Activated T-cell treated with anti-CD3 and anti-CD28 coated beads for 24 hours (primary cell): ENCODE results near the gene ADGRF3.
"Not testable (repeated sequence)": the region's sequence is repeated elsewhere in the genome, so short reads cannot be mapped to it uniquely, and the experiment has no call there.

Experiments used
- DNase-seq: peaks from one replicate; pipeline ENCODE4 v3.0.0-alpha.2; 2020; ENCODE audit warnings: low read depth

ADGRF3 gene

DNA sequence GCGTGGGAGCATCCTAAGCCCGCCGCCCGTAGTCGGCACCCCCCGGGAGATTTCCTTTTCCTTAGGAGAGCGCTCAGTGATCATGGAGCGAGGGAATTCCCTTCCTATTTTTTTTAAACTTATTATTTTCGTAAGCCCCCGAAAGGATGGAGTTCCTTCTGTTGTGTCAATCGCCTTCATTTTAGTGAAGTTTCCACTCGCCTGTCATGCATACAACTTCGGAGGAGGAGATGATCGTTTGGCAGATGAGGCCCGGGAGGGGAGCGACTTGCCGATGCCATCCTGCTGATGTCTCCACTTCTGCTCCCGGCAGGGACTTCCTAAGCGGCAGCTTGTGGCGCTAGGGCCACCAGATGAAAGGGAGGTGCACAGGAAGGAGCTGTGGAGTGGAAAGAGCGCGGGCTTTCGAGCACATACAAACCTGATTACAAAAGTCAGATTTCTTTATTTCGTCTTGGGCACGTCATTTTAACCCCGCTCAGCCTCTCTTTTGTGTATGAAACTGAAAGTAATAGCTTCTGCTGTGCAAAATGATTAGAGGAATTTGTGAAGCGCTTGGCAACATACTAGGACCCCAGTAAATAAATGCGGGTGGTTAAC, at the start of gene ADGRF3:
Gene ADGRF3, minus strand, starts transcription at position 336 of the 600 bp plus-strand sequence. CDS start 555 bp downstream, outside the sequence.
- DNase-seq: peak; percentile 52

DNA sequence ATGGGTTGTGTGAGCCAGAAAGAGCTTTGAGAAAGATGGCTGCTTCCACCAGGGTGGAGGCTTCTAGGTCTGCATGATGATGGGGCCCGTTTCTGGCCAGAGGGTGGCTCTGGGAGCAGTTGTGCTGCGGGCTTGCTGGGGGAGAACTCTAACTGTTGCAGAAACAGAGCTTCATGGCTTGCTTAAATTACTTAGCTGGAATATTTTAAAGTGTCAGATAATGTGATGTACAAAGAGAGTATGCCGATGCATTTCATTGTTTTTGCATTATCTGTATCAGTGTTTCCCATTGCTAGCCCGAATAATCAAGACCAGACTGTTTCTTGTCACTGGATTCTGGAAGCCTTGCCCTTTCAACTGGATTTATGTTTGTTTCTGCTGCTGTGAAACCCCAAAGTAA, 48.8 kb upstream of the ADGRF3 start:
- no peak for DNase-seq

GRCh38 chr2:26394694-26395093, 48.1 kb upstream of the ADGRF3 start:
- no peak for DNase-seq

DNA sequence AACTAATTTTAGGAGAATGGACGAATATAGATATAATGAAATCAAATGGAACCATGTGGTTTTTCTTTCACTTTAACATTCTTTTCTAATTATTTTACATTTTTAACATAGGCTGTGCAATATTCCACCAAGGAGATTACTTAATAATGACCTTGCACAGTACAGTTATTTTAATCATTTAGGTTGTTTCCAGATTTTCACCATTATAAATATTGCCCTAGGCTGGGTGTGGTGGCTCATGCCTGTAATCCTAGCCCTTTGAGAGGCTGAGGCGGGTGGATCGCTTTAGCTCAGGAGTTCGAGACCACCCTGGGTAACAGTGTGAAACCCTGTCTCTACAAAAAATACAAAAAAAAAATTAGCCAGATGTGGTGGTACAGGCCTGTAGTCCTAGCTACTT, 40.6 kb upstream of the ADGRF3 start:
- DNase-seq: no peak

DNA sequence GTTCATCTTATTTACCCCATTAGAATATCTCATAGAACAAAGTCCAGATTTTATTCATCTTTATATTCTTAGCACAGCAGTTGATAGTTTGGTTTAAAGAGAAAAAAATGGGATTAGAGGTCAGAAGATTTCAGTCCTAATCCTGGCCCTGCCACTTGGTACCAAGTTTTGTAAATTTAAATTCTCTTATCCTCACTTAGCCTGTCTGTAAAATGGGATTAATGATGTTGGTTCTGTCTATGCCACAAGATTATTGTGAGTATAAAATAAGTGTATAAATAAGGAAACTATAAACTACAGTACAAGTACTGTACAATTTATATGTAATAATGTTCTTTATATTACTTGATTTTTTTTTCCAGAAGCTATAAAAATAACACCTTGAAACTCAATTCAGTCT, 38.0 kb upstream of the ADGRF3 start:
- no peak for DNase-seq

- no peak for DNase-seq
Observed at GRCh38 chr2:26384183-26384582, 37.6 kb upstream of the ADGRF3 start.

- no peak for DNase-seq
Observed at GRCh38 chr2:26382564-26382963, 36.0 kb upstream of the ADGRF3 start.

- no peak for DNase-seq
Observed at GRCh38 chr2:26380281-26380680, 33.7 kb upstream of the ADGRF3 start.

- no peak for DNase-seq
Observed at GRCh38 chr2:26376799-26377198, 30.2 kb upstream of the ADGRF3 start.

DNA sequence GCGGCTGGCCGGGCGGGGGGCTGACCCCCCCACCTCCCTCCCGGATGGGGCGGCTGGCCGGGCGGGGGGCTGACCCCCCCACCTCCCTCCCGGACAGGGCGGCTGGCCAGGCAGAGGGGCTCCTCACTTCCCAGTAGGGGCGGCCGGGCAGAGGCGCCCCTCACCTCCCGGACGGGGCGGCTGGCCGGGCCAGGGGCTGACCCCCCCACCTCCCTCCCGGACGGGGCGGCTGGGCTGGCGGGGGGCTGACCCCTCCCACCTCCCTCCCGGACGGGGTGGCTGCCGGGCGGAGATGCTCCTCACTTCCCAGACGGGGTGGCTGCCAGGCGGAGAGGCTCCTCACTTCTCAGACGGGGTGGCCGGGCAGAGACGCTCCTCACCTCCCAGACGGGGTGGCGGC, 24.3 kb upstream of the ADGRF3 start:
- not testable (repeated sequence) for DNase-seq

DNA sequence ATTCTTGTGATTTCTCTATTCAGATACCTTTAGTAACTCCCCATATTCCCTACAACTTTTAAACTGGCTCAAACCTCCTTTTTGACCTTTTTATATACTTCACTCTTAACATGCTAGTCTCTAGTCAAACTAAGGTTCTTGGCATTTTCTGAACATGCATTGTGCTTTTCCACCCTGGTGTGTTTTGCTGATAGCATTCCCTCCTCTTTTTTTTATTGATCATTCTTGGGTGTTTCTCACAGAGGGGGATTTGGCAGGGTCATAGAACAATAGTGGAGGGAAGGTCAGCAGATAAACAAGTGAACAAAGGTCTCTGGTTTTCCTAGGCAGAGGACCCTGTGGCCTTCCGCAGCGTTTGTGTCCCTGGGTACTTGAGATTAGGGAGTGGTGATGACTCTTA, 23.1 kb upstream of the ADGRF3 start:
- not testable (repeated sequence) for DNase-seq

DNA sequence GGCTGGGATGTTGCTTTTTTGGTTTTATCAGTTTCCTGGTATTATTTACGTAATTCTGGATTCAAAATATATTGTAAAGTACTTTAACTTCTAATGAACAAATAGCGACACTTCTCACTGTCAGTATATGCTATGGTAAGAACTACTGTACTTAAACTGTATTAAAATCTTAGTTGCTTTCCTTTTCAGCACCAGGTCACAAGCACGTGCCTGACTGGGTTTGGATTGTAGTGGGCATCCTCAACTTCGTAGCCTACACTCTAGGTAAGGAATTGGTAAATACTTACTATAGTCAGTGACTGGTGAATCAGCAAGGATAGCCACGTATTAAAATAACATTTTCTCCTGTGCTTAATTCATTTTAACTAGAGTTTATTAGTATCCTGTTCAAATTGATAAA, 20.4 kb upstream of the ADGRF3 start:
- no peak for DNase-seq

DNA sequence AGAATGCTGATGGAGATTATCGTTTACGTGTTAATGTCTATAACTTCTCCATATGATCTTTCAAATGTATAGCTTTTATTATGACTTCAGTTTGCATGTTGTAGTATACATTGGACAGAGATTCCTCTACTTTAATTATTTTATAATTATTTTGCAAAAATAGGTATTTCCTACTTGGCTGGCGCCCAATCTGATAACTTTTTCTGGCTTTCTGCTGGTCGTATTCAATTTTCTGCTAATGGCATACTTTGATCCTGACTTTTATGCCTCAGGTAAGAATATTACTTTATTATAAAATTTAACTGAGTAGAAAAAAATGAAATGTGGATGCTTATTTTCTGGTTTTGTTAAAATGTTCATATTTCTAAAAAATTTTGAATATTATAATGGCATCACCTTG, 18.1 kb upstream of the ADGRF3 start:
- no peak for DNase-seq

- DNase-seq: no peak
Observed at GRCh38 chr2:26363958-26364357, 17.4 kb upstream of the ADGRF3 start.

GRCh38 chr2:26363323-26363722, 16.7 kb upstream of the ADGRF3 start:
- DNase-seq: no peak

GRCh38 chr2:26359886-26360473, 13.4 kb upstream of the ADGRF3 start:
- DNase-seq: no peak

- DNase-seq: no peak
Observed at GRCh38 chr2:26356771-26357170, 10.2 kb upstream of the ADGRF3 start.

DNA sequence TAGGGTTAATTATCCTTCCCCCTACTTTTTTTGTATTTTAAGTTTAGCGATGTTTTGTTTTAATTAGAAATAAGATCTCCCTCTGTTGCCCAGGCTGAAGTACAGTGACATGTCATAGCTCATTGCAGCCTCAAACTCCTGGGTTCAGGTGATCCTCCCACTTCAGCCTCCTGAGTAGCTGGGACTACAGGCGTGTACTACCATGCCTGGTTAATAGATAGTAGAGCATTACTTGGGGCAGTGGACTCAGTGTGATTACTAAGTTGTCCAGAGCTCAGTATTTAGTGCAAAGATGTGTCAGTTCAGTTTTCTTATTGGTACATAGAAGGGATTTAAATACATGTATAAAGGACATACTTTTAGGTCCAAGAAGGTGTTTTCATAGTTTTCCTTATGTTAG, 9.5 kb upstream of the ADGRF3 start:
- DNase-seq: no peak

GRCh38 chr2:26355038-26355995, 8.7 kb upstream of the ADGRF3 start:
- DNase-seq: no peak

DNA sequence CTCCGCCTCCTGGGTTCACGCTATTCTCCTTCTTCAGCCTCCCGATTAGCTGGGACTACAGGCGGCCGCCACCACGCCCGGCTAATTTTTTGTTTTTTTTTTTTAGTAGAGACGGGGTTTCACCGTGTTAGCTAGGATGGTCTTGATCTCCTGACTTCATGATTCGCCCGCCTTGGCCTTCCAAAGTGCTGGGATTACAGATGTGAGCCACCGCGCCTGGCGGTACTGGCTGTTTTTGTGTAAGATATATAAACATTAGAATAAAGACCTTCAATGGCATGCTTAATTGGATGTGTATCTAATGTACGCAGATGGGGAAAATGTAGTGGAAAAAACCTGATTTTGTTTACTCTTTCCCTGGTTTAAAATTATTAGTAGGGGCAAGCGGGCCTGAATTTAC, 7.9 kb upstream of the ADGRF3 start:
- not testable (repeated sequence) for DNase-seq

DNA sequence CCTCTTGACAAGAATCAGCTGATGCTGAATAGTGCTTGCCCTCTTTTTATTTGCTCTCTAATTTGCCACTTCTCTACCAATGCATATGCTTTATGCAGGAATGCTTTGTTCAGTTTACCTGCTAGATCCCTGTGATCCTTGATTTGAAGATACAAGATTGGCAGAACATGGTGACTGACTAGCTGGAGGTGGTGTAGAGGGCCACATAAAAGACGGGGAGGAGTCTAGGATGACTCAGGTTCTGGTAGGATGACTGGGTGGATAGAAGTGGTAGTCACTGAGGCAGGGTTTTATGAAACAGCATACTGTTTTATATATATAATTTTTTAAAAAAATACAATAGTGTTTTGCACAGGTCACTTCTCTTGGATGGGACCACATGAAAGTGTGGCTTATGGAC, 6.3 kb upstream of the ADGRF3 start:
- DNase-seq: peak; percentile 26

DNA sequence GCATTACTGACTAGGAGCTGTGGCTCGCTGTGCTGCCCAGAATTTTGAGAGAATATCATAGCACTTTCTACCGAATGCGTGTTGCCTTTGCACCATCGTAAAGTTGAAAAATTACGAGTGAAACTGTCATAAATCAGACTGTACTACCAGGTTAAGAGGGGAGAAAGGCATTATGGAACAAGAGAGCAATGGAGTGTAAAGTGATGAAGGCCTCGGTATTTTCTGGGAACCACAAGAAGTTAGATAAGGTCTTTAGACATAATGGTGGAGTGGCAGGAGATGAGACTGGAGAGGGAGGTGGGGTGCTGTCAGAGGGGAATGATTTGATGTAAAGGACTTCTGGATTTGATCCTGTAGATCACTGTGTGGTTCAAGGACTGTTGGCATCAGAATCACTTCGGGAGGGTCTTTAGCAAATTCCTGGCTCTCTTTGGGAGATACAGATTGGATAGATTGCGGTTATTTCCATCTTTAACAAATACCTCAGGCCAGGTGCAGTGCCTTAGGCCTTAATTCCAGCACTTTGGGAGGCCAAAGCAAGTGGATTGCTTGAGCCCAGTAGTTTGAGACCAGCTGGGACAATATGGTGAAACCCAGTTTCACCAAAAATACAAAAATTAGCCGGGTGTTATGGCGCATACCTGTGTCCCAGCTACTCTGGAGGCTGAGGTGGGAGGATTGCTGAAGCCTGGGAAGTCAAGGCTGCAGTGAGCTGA, 4.9 kb upstream of the ADGRF3 start:
- no peak for DNase-seq
